Medulla oblongata (tissue), 1 donor: ENCODE results near the gene CZIB.
A peak's percentile ranks its signal among the peaks of the same experiment; 100 is the strongest.
"Not testable (repeated sequence)": the region's sequence is repeated elsewhere in the genome, so short reads cannot be mapped to it uniquely, and the experiment has no call there.

ENCODE experiments used
- DNase-seq: peaks from one replicate; pipeline ENCODE4 v3.0.0-alpha.2; 2015; ENCODE audit errors: extremely low spot score

CZIB gene

DNA sequence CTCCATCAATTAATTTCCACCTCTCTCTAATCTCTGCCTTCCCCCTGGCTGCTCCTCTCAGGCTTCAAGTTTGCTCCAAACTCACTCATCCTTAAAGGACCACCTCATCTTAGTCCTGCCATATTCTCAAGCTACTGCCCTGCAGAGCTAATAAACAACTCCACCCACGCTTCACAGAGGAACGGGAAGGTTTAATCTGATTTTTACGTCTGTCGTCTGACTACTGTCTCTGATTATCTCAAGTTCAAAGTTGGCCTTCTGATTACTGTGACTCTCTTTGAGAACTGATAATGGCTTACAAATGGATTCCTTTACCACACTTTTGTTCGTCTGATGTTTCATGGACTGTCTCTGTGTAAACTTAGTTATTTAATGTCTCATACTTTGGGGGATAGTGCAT, 31.4 kb downstream of the CZIB start:
- DNase-seq = no peak

DNA sequence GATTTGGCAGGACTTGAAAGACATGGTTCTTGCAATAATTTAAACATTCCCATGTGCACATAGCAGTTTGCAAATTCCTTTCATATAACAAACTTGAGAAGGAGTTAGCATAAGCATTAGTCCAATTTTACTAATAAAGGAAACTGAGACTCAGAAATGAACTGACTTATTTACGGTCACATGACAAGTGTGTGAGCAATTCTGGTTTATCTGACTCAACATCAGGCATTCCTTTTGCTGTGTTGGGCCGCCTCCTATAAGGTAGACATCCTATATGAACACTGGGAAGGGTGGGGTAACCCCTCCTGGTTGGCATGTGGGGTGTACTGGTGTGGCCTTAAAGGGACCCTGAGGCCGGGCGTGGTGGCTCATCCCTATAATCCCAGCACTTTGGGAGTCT, 32.3 kb downstream of the CZIB start:
- DNase-seq = no peak

DNA sequence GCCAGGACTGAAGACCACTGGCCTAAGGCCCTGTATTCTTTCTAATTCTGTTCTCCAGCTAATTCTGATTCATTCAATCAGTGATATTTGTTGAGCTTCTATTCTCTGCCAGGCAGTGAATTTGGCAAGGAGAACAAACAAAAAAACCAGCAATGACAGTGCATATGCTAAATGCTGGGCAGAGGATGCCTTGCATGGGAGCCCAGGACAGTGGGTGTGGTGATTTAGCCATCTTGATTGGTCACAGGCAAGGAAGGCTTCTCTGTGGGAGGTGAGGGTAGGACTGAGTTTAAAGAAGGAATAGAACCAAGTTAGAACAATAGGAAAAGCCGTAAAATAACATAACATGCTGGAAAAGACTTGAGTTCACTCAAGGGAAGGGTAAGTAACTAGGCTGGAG, 33.0 kb downstream of the CZIB start:
- DNase-seq = no peak

DNA sequence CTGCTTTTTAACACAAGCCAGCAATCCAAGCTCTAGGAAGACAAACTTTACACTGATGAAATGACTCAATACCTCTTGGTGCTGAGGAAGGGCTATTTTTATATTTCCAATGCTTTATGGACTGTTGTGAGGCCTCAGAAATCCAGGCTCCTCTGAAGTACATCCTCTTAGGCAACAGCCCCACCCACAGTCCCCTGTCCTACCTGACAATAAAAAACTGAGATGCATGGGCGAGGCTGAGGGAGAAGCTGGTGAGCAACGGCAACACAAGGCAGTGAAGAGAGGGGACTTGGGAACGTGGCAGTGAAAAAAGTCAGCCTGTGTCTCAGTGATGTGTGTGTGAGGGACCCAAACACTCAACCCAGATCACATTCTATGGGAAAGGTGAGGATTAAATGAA, 33.9 kb downstream of the CZIB start:
- no peak for DNase-seq

DNA sequence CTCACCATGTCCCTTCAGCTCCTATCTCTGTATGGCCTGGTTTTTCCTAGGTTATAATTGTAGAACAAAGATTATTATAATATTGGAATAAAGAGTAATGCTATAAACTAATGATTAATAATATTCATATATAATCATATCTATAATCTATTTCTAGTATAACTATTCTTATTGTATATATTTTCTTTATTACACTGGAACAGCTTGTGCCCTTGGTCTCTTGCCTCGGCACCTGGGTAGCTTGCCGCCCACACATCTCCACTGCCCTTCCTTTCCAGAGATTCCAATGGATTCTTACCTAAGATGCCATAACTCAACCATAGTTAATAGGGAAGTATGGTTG, 34.5 kb downstream of the CZIB start:
- DNase-seq = not testable (repeated sequence)

DNA sequence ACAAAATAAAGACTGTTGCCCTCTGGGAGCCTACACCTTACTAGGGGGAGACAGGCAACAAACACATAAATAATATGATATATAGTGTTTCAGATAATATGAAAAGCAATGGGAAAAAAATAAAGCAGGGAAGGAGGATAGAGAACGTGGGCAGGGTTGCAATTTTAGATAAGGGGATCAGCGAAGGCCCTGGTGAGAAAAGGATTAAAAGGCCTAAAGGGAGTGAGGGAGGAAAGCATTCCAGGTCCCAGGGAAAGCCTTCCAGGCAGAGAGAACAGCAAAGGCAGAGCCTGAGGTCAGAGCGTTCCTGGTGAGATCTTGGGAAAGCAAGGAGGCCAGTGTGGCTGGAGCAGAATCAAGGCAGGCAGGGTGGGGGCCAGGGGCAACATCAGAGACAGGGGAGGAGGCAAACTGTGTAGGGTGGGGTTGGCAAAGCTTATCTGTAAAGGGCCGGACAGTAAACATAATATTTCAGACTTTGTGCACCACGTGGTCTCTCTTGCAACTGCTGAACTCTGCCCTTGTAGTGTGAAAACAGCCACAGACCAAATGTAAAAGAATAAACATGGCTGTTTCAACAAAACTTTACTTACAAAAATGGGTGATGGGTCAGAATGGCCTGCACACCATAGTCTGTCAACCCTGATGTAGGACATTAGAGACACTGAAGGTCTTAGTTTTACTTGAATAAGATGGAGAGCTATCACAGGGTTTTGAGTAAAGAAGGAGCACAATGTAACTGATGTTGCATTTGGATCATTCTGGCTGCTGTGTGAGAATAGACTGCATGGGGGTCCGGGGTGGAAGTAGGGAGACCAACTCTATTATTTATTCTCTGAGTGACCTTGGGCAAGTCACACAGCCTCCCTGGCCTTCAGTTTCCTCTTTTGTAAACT, 37.1 kb downstream of the CZIB start:
- no peak for DNase-seq

DNA sequence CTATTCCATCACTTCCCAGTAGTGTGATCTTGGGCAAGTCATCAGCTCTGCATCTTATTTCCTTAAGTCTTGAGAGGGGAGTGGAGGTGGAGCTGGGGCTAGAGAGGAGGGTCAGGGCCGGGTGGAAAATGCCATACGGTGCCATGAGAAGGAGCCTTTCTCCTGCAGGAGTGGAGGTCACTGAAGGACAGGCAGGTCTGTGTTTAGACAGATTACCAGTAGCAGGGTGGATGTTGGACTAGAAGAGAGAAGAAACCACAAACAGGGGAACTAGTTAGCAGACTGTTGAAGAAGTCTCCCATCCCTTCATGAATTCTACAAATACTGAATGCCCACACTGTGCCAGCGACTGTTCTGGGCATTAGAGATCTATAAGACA, 37.7 kb downstream of the CZIB start:
- DNase-seq = no peak

DNA sequence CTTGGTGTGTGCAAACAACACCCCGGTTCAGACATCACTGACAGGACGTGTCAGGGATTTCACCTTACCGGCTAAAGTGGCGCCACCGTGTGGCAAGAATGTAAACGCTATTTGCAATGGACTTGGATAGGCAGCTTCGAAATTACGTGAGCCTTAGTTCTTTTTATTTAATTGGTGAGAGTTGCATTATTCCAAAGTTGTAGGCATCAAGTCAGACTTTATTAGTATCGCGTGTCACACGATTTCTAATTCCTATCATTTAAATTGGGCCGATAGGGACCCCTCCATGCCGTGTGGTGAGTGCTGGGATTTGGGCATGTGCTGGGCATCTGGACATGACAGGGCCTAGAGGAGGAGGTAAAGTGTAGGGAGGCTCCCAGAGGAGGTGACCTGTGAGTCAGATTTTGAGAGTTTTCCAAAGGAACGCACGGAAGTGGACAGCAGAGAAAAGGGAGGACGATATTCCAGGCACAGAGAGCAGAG, 38.3 kb downstream of the CZIB start:
- DNase-seq = peak; percentile 84

DNA sequence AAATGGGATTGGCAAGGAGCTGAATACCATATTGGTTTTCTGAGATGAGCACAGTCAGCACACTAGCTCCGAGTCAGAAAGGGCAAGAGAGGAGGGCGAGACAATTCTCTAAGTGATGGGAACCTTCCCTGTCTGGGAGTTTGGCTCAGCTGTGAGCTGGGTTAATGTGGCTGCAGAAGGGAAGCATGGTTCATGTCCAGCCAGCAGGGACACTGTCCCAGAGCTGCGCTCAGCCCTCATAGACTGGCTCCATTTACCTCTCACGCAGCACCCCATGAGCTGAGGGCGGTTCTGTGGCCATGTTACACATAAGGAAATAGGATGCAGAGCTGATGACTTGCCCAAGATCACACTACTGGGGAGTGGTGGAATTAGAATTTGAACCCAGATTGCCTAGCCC, 39.5 kb downstream of the CZIB start:
- no peak for DNase-seq

DNA sequence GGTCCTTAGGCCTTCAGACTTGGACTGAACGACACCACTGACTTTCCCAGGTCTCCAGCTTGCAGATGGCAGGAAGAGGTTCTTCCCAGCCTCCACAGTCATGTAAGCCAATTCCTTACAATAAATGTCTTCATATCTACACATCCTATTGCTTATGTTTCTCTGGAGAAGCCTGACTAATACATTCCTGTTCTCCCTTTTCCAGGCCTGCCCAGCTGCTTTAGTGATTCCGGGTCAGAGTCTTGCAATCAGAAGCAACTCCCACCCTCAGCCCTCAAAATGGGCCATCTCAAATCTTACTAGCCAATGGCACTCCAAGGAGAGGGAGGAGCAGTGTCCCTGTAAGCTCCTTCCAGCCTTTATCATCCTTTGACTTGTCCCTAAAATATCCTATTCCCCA, 40.2 kb downstream of the CZIB start:
- no peak for DNase-seq

DNA sequence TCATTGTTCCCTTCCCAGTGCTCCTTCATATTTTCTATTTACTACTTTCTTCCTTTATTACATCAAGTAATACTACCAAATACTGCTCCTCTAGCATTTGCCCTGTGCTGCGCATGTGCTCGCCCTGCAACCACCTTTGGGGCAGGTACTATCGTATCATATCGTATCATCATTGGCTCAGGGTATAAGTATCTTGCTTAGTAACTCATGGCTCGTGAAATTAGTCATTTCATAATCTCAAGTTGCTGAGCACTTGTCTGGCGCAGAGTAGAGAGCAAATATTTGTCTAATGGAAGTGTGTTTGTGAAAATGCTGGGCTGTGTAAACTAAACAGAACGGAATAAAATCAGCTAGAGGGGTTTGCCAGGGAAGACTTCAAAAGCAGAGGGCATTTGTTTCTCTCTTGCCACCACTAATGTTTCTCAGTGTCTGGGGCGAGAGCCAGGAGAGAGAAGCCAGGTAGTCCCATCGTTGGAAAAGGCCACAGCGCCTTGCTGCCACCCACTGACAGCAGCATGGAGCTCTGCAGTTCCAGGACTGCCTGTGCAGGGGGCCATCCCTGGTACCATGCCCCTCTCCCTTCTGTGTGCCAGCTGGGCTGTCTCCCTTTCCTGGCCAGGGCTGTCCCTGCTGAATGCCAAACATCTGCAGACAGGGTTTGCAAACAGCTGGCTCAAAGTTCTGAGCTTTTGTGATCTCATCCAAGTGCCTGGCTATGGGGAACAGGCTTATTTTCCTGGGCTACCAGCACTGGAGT, 43.8 kb downstream of the CZIB start:
- peak; percentile 42 for DNase-seq

DNA sequence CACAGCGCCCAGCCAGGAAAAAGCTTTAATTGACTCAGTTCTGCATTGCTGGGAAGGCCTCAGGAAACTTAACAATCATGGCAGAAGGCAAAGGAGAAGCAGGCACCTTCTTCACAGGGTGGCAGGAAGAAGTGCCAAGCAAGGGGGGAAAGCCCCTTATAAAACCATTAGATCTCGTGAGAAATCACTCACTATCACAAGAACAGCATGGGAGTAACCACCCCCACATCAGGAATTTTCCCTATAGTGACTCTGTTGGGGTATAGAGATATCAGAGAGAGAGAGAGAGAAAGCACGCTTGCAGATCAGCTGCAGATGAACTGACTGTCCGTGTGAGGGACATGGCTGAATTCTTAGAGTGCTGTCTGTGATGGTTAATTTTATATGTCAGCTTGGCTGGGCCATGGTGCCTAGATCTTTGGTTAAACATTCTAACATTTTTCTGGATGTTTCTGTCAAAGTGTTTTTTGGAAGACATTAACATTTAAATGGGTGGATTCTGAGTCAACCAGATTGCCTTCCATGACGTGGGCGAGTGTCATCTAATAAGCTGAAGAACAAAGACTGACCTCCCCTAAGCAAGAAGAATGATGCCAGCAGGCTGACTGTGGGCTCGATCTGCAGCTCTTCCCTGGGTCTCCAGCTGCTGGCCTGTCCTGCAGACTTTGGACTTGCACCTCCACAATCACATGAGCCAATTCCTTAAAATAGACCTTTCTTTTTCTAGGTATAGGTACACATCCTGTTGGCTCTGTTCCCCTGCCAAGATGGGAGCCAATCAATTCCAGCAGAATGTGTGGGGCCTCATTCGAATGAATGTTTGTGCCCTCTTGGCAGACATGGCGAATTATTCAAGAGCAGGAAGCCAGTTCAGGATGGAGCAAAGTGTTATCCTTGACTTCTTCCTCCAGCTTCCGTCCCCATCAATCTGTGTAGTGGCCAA, 45.2 kb downstream of the CZIB start:
- no peak for DNase-seq

DNA sequence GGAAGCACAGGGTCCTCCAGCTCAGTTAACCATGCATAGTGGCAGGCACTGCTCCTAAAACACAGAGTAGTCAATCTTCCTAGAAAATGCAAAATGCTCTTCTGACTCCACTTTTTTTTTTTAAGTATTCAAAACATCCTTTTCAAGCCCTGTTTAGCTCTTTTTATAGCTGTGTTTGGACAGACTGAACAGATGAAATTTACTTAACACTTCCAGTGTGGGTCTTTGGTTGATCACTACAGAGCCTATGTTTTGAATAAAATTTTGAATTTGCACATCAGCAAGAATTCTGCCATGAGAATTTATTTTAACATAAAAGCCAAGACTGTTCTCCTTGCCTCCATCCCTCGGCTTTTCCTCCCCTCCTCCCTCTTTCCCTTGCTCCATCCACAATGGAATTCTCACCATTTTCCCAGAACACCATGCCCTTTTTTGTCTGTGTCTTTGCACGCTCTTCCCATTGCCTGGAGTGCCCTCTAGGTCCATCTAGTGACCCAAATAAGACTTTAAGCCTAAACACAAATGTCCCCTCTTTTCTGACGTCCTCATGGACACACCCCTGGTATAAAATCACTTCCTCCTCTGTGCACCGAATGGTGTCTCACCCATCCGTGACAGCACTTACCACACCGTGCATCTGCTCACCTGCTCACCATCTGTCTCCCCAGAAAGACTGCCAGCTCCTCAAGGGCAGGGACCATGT, 47.9 kb downstream of the CZIB start:
- DNase-seq = no peak

DNA sequence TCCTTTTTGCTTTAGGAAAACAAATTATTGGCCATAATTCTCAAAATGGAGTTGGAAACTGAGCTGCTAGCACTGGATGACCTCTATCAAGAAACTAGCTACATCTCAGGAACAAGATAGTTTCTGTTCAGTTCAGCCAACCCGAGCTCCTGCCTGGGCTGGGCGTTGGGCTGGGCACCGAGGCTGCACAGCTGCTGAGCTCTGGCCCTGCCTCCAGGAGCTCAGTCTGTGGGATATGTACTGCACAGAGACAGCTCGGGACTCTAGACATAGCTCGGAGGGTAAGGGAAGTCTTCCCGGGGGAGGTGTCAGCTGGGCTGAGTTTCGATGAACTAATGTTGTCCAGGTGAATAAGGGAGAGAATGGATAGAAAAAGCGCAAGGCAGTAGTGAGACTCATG, 53.5 kb downstream of the CZIB start:
- DNase-seq = no peak

DNA sequence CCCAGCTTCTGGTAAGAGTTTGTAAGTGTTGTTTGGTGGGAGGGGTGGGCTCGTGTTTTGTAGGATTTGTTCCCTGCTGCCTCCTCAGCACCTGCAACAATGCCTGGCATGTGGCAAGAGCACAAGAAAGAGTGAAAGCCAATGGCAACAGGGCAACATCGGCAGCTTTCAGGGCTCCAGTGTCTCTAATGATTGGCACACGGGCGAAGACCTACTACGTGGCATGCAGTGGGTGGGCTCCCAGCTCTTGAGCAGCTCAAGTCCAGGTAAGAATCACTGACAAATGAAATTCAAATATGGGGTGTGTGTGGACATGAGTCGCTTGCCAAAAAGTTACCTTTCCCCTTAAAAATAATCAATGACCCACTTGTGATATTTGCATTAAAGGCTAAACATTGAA, 54.1 kb downstream of the CZIB start:
- no peak for DNase-seq

DNA sequence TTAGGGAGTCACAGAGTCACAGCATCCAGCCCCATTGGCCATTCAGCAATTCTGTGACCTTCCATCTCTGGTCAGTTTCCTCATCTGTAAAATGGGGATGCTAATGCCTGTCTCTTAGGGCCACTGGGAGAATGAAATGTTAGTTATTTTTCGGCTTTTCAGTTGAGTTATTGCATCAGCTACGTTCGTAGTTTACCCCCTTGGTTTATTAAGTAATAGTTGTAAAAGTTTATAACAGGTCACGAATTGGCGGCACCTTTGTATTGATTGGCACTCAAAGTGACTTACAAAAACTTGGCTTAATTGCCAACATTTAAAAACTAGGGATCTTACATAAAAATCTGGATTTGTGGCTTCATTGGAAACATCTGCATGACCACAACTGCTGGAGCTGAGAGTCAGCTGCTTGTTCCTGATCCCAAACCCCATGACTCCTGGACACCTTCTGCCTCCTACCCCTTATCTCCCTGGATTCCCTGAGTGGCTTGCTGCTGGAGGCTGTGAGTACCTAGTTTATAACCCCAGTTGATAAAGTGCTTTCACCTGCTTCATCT, 54.9 kb downstream of the CZIB start:
- no peak for DNase-seq
